NCI-H2227 treated with DMSO at 0.1 percent for 48 hours (cell line): Measurements from ENCODE around the gene NMT2.

ENCODE experiments used
- DNase-seq: peaks from one replicate; lab custom pipeline; 2025; lab: John Stamatoyannopoulos, UW

NMT2 gene

DNA sequence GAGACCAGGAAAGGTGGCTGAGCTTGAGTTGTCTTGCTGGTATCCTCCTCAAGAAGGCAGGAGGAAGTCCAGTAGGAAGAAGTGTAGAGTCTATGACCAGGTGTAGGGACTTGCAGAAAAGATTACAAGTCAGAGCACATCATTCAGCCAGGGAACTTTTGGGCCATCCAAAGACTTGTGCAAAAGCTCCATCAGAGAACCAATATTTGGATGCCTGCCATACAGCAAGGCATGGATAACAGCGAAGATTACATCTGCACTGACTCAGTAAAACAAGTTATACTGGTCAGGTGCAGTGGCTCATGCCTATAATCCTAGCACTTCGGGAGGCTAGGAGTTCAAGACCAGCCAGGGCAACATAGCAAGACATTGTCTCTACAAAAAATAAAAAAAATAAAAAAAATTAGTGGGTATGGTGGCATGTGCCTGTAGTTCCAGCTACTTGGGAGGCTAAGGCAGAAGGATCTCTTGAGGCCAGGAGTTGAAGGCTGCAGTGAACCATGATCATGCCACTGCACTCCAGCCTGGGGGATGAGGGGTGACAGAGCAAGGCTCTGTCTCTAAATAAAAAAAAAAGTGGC is 13.2 kb upstream of the NMT2 start:
- DNase-seq = no peak

DNA sequence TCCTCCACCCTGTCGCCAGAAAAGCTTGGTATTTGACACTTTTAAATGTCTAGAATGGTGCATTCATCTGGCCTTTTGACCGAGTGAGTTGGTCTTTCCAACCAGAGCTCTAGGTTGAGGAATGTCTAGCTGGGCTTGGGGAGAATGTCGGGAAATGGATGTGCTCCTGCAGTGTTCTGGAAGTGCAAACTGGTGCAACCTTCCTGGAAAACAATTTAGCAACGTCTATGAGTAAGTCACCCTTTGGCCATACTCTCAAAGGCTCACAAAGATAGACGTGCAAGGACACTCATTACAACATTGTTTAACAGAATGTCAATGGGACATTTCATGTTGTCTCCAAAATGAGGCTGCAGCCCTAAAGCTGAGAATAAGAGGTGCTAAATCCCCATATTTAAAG is 12.2 kb upstream of the NMT2 start:
- DNase-seq = no peak

DNA sequence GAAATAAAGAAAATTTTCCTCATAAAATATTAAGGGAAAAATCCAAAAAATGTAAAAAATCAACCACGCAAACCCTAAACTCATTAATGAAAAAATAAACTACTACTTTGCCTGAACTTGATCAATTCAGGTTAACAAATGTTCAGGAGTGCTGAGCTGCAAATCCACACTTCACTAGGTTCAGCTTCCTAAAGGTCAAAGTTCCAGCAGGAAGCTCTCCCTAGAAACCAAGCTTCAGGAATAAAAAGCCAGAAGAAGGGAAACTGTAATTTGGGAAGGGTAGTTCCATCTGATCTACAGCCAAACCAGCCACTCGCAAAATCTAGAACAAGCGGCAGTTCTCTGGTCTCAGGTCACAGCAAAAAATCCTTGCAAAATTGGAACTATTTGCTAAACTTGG is 7.8 kb upstream of the NMT2 start:
- DNase-seq = no peak

DNA sequence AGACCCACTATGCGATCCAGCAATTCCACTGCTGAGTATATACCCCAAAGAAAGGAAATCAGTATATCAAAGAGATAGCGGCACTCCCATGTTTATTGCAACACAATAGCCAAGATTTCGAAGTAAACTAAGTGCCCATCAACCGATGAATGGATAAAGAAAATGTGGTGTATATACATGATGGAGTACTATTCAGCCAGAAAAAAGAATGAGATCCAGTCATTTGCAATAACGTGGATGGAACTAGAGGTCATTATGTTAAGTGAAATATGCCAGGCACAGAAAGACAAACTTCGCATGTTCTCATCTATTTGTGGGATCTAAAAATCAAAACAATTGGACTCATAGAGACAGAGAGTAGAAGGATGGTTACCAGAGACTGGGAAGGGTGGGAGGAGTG is 7.1 kb upstream of the NMT2 start:
- DNase-seq = no peak

DNA sequence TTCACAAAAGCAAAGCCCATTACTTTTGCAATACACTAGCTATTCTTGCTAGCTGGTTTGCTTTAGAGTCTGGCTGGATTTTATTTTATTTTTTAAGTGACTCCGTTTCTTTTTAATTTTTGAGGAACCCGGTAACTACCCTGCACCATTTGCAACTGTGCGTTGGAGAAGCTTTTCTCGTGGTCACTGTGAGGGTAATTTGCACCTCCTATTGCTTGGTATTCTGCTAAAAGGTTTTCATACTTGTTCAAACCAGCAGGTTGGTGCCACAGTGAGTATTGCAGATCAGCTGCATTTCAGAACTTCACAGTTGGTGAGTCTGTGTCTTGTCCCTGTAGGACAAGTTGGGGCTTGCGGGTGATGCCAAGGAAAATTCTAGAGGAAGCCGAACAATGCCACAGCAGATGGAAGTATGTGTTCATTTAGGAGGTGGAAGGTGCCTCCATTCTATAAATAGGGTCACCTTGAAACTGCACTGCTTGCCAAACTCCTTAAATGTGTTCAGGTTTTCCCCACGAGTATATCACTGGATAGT is 3.9 kb upstream of the NMT2 start:
- no peak for DNase-seq

DNA sequence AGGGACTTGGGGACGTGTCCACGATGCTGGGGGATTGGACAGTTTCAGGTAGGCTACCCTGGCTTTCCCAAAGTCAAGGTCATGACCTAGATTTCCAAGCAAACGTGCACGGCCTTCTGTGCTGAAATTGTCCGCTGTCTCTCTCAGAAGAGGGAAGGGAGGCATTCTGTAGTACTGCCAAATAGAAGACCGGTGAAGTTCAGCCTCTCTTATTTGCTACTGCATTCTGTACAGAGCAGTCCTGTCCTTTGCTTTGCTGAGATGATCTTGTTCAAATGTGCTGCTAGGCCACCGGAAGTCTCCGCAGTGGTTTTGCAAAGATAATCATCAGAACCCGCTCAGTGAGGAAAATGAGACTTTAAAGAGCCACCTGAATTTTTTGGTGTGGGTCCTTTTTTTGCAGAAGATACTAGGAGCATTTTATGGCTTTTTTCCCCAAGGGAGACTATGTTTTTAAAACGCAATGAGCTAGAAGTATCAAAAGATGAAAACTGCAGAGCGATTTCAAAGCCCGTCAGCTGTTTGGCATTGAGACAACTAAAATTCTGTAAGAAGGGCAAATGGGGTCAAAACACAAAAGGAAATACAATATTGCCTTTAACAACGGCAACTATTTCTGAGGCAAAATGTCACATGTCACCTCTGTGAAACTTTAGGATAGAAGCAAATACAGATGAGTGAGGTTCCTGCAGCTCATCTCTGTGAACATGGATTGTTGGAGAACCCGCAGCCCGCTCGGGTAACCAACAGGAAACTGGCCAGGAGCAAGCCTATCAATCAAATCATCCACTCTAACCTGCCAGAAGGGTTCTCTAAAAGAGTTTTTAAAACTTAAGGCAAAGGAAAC is 1.3 kb upstream of the NMT2 start:
- DNase-seq = no peak

DNA sequence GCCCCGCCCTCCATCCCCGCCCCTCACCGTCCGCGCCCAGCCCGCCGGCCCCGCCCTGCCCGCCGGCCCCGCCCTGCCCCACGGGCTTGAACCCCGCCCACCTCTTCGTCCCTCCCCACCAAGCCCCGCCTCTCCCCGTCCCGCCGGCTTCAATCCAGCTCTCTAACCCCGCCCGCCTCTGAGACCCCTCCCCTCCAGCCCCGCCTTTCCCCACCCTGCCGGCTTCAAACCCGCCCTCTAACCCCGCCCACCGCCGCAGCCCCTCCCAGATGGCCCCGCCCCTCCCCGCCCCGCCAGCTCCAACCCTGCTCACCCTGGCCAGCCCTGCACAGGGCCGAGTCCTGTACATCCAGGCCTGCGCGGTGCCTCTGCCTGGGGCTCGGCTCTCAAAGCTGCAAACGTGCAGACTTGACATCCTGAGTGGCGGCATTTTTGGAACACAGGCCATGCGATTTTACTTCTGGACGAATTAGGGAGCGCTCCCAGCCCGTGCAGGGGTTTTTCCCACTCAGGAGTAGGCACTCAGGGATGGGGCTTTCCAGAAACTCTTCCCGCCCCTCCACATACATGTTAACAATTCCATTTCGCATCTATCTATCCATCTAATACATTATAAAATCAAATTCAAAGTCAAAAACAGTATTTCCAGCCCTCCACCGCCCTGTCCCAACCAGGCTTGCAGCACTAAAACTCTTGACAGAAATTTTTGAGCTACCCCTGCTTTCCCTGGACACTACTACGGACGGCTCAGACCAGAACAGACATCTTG is 477 bp upstream of the NMT2 start:
- DNase-seq = peak; percentile 68

DNA sequence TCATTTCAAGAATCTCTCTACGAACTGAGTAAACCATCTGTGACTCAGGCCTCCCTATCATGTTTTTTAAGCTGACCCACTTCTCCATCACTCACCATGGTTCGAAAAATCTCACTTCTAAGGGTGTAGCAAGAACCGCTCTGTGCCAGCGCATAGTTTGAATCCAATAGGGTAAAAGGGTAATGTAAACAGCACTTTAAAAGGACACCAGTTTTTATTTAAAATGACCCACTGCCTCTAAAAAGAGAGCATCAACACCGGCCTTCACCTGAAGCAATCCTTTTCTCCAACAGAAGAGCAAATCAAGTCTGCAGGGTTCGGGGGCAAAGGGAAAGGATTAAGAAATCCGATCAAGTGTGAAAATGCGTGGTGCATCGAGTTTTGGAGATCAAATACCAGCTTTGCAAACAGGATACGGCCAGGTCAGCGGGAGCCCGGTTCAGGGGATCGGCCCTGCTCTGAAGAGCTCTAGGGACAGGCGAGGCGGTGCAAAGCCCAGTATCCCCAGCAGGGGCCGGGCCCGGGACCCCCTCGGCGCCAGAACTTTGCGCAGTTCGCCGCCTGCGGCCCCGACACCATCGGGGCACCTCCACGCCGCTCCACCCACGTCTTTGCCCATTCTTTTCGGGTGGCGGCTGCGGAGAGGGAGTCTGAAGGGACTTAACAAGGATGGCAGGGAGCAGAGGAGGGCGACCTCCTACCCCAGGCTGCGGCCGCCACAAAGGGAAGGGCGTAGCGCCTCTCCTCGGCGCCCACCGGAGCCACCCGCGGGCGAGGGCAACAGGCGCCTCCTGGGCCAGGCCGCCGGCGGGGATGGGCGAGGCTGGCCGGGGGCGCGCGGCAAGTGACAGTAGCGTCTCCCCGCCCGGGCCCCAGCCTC is 842 bp downstream of the NMT2 start:
- DNase-seq = no peak

DNA sequence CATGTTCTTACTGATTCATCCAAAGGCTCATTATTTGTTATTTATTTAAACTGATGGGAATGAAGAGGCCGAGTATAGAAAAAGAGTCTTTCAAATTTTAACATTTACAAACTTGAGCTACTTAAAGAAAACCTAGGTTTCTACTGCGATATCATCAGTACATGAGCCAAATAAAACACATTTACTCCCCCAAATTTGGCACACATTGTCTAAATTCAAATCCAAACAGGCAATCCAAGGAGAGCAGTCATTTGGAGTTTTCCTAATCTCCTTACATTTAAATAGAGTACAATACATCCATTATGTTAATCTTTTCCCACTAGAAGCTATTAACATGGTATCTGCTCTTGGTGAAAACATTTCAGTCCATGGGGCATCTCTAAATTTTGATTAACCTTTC is 2.2 kb downstream of the NMT2 start:
- no peak for DNase-seq

DNA sequence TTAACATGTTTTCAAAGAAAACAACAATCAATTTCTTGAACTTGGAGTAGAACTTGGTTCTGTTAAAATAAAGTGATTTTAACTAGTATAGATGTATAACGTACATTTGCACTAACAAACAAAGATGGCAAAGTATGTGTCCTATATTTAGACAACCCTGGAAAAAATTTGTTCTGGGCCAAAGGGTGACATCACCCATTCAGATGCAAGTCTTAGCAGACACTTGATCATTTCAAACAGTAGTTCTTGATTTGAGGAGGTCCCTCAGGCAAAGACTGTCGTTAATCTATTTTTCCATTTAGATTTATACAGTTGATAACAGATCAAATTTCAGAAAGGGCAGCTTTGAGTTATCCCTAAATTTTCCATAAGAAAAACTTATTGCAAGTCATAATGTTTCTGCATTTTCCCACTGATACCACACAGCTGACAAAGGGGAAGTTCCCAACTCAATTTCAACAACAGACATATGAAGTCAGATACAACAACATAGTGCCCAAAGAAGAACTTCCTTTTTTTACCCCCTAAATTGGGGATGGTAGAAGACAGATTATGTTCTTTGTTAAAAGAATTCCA is 5.2 kb downstream of the NMT2 start:
- no peak for DNase-seq

DNA sequence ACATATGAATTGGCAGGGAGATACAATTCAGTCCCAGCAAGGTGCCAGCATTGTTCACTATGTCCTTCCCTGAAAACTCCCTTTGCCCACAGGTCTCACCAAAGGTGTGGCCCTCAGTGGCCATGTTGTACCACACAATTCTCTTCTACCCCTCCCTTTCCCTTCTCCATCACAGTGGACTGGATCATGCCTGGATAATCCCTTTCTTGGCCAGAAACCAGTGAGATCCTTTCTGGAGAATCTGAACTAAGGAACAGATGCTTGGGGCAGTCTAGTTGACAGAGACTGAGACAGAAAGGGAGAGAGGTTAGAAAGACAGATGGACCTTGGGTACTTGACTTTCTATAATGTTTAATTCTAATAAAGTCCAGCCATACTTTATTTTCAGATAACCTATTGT is 9.5 kb downstream of the NMT2 start:
- no peak for DNase-seq

DNA sequence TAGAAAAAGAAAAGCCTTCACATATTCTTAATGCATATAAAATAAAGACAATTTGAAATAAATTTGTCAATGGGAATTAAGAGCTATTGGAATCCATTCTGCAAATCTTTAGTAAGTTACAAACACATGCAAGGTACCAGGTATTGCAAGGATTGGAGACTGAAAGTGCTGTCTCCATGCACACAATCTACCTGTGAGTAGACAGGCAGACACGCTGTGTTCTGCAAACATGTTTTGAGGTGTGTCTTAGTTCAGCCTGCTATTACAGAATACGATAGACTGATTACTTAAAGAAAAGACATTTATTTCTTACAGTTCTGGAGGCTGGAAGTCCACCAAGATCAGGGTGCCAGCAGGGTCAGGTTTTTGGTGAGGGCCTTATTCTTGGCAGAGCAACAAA is 10.0 kb downstream of the NMT2 start:
- DNase-seq = no peak

DNA sequence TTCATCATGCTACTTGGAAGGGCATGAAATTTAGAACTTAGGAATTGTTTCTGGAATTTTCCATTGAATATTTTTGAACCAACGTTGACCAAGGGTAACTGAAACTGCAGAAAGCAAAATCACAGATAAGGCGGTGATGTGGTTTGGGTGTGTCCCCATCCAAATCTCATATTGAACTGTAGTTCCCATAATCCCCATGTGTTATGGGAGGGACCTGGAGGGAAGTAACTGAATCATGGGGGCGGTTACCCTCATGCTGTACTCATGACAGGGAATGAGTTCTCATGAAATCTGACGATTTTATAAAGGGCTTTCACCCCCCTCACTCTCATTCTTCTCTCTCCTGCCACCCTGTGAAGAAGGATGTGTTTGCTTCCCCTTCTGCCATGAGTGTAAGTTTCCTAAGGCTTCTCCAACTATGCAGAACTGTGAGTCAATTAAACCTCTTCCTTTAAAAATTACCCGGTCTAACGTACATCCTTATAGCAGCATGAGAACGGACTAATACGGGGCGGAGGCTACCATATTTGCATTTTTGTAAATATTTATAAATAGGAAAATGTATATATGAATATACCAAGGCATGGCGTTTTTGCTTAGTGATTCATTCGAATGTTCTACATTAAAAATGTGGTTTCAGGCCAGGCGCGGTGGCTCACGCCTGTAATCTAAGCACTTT is 12.4 kb downstream of the NMT2 start:
- DNase-seq = no peak

DNA sequence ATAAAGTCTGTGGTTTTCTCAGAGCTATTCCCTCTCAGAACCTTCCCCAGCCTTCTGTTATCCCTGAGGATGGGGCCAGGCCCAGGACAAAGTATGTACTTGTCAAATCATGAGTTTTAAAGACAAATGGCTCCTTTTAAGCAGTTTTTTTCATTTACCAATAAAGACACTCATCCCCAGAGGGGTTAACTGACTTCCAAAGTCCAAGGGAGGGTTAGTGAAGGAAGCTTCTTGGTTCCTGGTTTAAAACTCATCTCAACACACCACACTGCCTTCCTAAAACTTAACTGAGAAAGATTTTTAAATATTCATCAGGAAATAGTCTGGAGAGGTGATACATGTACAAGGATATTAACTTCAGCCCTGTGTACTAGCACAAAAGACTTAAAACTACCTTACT is 15.9 kb downstream of the NMT2 start:
- DNase-seq = no peak

DNA sequence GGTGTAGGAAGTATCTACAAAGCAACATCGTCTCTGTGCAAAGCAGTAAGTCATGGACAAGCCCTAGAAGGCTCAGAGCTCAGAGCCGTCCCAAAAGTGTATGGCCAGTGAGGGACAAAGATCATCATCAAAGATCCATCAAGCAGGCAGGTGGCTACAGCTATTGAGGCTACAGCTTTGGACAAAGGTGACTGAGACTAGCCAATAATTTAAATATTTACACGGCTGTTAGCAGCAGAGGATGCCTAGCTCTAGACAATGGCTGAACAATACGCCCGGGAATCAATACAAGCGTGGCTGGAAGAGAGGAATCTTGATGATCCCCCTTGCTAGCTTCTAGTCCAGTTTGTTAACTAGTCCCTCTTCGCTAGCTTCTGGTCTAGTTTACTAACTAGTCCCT is 17.9 kb downstream of the NMT2 start:
- no peak for DNase-seq

DNA sequence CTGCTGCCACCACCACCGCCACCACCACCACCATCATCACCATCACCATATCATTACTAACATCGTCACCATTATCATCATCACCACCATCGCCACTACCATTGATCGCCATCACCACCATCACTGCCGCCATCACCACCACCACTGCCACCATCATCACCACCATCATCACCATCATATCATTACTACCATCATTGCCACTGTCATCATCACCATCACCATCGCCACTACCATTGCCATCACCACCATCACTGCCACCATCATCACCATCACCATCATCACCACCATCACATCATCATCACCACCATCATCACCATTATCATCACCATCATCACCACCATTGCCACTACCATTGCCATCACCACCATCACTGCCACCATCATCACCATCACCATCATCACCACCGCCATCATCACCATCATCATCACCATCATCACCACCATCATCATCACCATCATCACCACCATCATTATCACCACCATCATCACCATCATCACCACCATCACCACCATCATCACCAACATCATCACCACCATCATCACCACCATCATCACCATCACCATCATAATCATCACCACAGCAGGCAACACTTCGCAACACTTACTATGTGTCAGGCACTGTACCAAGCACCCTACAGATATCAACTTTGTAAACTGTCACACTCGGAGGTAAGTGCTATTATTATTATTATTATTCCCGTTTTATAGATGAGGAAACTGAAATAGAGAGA is 19.3 kb downstream of the NMT2 start:
- DNase-seq = no peak

DNA sequence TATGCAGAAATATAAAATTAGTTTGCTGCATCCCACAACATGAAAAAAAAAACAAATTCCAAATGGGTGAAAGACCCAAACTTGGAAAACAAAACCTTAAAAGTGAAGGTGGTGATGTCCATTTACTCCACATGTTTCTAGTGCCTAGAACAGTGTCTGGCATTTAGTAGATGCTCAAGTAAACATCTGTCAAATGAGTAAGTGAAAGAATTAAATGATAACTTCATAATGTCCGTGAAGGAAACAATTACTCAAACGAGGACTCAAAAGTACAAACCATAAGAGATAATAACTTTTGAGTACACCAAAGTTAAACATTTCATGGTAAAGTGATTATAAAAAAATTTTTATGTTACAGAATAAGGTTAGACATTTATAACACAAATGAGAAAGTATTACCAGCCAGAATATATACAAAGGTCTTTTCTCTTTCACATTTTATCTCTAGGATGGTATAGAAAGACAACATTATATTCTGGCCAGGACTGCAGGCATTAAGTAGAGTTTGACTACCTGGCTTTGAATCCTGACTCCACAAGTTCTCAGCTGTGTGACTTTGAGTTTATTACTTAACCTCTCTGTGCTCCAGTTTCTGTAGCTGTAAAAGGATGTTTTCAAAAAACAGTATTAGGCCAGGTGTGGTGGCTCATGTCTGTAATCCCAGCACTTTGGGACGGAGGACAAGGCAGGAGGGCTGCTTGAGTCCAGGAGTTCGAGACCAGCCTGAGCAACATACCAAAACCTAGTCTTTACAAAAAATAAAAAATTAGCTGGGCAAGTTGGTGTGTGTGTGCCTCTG is 20.7 kb downstream of the NMT2 start:
- no peak for DNase-seq

DNA sequence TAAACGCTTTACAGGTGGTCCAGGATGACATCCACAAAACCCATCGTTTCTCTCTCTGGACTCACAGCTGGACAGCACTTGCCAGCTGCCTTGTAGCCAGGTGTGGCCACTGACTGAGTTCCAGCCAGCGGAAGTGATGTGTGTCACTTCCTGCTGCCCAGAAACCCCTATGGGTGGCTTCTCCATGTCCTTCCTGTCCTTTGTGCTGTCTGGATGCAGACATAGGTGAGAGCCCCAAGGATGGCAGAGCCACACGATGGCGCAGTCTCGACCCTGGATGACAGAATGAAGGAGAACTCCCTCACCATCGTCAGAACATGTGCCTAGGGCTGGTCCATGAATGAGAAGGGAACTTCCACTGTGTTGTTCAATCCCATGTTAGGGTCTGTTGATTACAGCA is 22.1 kb downstream of the NMT2 start:
- DNase-seq = no peak

DNA sequence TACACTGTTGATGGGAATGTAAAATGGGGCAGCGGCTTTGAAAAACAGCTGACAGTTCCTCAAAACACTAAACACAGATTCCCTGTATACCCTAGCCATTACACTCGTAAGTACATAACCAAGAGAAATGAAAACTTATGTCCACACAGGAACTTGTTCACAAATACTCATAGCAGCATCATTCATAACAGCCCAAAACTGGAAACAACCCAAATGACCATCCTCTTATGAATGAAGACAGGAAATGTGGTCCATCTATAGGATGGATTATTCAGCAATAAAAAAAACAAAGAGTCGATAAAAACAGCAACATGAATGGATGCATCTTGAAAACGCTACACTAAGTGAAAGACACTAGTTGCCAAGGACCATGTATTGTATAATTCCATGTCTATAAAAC is 23.7 kb downstream of the NMT2 start:
- DNase-seq = no peak
